HG03135 (cell line): Measurements from ENCODE around the gene ERF.

Experiments used
- ATAC-seq: cut with Tn5 transposase; IDR thresholded peaks from one replicate; pipeline ENCODE4 v1.9.1; 2021; ENCODE audit warnings: mild to moderate bottlenecking, moderate library complexity; ENCODE audit not compliant: unreplicated experiment

Gene ERF

DNA sequence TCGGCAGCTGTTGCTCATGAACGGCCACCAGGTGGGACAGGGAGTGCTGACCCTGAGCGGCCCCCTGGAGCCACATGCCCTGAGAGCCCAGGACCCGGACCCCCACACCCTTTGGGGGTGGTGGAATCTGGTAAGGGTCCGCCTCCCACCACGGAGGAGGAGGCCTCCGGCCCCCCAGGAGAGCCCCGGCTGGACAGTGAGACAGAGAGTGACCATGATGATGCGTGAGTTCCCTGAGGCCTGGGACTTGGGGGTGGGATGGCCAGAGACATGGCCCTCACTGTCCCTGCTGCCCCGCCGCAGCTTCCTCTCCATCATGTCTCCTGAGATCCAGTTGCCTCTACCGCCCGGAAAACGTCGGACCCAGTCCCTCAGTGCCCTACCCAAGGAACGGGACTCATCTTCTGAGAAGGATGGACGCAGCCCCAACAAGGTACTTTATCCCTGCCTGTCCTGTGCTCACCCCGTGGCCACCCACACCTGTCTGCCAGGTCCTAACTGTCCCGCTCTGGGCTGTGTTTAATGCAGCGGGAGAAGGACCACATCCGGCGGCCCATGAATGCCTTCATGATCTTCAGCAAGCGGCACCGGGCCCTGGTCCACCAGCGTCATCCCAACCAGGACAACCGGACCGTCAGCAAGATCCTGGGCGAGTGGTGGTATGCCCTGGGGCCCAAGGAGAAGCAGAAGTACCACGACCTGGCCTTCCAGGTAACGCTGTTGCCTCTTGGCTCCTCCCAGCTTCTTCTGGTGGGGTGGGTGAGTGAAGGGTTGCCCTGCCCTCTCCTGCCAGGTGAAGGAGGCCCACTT is 32.3 kb upstream of the ERF start:
- ATAC-seq, result no peak

DNA sequence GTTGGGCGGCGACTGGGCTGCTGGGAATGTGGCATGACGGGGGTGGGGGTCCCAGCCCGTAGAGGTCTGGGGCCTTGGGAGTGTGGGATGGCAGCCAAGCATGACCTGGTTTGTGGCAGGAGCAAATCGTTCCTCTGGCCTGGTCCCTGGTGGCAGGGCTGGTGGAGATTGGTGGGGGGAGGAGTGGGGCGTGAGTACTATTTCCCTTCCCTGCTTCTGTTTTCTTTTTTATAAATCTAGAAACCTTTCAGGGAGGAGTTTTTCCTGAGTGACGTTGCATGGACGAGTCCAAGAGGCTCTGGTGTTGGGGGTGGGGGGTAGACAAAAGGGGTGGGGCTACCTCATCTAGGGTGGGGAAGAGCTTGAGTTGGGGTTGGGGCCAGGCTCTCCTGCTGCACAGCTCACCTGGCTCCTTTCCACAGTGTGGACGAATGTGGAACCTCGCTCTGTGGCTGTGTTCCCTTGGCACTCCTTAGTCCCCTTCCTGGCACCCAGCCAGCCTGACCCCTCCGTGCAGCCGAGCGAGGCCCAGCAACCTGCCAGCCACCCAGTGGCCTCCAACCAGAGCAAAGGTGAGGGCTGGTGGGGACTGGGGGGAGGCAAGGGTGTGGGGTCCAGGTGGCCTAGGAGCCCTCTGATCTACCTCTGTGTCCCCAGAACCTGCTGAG is 31.6 kb upstream of the ERF start:
- no peak for ATAC-seq

DNA sequence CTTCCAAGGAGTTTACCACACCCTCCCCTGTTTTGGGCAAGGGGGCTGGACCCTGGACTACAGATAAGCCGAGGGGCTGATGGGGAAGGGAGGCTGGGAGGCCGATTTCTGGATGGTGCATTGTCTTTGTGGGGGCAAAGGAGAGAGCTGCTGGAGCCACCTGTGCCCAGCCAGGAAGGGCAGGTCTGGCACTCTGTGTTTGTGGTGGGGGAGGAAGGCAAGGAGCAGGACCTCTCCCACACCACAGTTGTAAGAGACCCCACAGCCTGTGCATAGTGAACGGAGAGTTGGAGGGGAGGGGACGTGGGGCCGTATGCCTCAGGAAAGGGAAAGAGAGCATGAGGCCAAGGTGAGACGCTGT is 31.0 kb upstream of the ERF start:
- no peak for ATAC-seq

GRCh38 chr19:42285541-42285941 is 30.6 kb upstream of the ERF start:
- ATAC-seq, result no peak

- no peak for ATAC-seq
Observed at GRCh38 chr19:42284591-42285341, 29.8 kb upstream of the ERF start.

GRCh38 chr19:42284066-42284501 is 29.2 kb upstream of the ERF start:
- peak; percentile 24 for ATAC-seq

DNA sequence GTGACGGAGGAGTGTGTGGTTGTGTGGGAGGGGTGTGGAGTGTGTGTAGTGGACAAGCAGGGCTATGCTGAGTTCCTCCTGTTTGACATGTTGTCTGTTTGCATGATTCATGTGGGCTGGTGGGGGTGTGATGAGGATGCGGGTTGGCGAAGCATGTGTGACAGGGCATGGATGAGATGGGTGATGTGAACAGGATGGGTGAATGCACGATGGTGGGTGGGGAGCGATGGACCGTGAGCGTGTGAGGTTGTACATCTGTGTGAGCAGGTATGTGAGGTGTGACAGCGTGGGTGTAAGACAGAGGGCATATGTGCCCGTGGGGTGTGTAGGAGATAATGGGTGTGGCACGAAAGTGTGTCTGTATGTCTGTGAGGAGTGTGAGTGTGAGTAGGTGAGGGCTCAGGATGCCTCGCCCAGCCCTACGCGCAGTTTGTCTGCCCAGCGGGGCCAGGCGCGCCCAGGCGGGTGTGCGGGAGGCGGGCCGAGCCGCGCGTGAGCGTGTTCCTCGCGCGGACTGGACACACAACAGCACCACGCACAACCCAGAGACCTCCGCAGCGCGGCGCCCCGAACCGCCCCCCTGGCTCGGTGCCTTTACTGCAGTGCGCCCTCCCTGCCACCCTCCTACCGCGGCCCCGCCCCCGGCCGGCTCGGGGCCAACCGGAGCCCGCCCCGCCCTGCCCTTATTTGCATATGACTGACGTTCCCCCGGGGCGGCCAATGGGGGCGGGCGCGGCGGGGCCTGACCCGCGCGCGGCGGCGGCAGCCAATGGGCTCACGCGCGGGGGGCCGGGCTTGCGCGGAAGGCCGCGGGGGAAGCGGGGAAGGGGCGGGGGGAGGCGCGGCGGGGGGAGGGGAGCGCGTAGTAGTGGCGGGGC is 28.5 kb upstream of the ERF start:
- peak; percentile 43 for ATAC-seq

DNA sequence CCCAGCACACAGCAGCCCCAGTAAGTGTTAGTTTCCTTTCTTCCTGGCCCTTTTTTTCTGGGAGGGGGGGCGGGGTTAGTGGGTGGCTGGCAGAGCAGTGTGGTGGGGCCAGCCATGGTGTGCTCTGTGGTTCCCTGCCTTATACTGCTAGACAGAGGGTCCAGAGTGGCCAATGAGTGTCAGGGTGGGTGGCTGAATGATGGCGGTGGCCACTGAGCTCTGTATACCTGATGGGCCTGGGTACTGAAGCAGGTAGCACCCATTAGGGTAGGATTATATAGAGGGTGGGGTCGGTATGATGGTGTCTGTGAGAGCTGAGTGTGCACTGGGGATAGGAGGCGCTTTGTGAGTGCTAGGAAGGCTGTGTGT is 27.9 kb upstream of the ERF start:
- no peak for ATAC-seq

- no peak for ATAC-seq
Observed at GRCh38 chr19:42281827-42282762, 27.2 kb upstream of the ERF start.

DNA sequence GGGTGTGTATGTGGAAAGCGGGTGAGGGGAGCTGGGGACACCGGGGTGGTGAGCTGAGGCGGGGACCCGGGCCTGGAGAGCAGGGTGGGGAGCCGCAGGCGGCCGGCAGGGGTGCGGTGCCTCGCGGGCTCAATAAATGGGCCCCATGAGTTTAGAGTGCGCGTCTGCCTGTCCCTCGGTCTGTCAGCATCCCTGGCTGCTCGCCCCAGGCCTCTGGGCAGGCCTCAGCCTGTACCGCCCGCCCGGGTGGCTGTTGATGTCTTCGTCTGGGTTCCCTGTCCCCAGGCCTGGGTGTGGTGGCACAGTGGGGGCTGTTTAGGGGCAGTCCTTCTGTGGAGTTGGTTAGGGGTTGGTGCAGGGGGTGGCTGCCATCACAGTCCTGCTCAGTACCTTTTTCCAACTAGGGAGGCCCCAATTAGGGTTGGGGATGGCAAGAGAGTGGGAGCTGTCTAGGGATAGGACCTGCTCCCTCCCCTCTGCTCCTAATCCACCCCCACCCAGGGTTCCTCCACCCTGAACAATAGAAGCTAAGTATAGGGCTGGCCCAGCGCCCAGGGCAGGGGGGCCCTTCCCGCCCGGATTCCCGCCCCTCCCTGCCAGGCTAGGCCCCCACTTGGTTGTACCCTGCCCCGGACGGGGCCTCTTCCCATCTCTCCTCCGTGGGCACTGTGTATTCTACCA is 26.4 kb upstream of the ERF start:
- no peak for ATAC-seq

- no peak for ATAC-seq
Observed at GRCh38 chr19:42280815-42281145, 25.9 kb upstream of the ERF start.

DNA sequence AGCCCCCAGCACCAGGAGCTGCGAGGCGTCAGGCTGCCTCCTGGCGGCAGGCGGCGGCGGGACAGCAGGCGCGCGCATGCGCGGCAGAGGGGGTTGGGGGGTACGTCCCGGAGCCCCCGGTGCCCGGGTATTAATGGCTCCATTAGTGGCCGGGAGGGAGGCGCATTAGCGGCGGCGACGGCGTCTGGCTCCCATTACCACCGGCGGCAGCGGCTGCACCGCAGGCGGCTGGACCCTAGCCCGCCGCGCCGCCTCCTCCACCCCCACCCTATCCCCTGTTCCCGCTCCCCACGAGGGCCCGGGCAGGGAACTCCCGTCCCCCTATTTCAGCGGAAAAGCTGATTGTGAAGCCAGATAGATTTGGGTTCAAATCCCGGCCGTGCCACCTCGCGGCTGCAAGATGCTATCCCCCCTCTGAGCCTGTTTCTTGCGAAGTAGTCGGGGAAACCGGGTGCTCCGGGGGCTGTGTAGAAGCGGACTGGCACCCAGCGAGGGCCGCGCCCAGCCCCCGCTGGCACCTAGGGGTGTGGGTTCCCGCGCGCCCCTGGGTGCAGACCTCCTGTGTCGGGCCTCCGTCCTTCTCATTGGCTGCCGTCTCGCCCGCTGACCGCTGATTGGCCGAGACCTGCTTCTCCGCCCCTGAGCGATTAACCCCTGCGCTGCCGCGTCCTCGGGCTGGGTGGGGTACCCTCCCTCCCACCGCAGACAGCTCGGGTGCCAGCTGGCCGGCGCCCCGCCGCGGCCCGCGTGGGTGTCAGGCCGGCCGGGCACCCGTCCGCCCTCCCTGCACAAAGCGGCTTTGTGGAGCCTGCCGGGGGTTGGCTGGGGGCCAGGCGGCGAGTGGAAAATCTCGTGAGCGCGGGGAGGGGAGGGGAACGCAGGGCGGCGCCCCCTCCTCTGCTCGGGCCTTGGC is 25.2 kb upstream of the ERF start:
- ATAC-seq, result peak; percentile 28

- ATAC-seq, result no peak
Observed at GRCh38 chr19:42279155-42279901, 24.4 kb upstream of the ERF start.

DNA sequence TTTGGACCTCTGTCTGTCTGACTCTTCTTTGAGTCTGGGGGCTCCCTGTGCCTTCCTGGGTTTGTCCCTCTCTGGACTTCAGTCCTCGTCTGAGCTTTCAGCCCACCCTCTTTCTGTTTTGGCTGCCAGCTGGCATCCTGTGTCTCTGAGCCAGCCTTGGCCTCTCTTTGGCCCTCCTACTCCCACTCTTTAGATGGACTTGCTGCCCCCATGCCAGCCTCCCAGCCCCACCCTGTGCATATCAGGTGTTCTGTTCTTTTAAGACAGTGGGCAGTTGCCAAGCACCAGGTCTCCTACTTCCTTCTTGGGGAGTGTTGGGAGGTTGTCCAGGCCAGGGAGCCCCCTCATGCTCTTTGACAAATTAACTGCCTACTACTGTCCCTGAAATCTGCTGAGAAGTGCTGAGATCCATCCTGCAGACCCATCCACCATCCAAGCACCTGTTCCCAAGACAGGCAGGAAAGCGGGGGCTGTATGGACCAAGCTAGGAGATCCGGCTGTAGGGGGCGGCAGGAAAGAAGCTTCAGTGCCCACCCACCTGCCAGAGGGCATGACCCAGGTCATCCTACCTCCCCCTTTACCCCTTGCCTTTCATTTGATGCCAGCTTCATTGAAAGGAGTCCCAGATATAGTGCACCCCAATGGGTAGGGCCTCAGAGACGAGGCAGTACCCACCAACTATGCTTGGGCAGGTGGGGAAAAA is 23.7 kb upstream of the ERF start:
- ATAC-seq, result no peak

DNA sequence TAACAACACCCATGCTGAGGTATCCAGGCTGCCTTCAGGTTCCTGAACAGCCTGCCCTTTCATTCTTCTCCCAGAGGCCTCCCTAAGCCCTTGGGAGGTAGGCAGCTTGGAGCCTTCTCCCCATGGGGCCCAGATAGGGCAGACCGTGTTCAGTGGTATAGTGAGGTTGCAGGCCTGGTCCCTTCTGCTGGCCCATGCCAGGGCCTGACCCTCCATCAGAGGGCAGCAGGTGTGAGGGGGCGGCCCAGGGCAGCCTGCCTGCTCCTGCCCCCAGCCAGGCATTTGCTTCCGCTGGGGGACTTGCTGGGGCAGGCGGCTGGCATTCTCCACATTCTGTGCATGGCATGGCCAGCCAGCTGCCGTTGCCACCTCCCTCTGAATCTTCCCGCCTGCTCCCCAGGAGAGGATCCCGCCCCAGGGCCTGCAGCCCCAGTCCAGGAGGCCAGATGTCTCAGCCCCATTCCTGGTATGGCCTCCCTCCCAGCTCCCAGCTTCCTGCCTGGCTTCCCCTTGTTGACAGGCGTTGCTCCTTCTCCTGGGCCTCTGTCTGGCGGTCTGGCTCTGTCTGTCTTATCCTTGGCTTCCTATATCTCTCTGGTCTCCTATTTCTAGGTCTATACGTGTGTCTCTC is 23.0 kb upstream of the ERF start:
- ATAC-seq, result no peak

DNA sequence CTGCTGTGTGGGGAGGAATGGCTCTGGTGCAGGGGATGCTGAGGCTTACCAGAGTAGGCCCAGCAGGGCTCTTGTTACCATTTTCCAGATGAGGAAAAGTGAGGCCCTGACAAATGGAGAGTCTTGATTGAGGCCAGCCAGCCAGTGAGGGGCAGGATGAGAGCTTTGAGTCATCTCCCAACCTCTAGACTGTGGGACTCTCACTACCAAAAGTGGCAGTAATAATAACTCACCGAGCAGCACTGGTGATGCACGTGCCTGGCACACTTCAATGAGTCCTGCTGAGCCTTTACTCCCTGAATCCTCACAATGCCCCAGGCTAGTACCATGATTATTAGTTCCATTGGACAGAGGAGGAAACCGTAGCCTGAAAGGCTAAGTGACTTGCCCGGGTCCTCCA is 21.9 kb upstream of the ERF start:
- ATAC-seq, result no peak

GRCh38 chr19:42276284-42276683 is 21.4 kb upstream of the ERF start:
- ATAC-seq, result no peak
